GM12878 (cell line): ENCODE data around the gene FAAP100. TPM values are rescaled to one million over a fixed set of nuclear protein-coding genes. Genes with fewer than 3 reads are reported as not detected.

Experiments
- GABPA ChIP-seq: IDR thresholded peaks from 2 replicates; pipeline ENCODE4 v1.6.1; 2014; ENCODE audit warnings: antibody characterized with exemption, low read depth, mild to moderate bottlenecking, inconsistent platforms
- GATAD2B ChIP-seq: fragments of 450-650 bp; conservative IDR thresholded peaks from 2 replicates; pipeline ENCODE4 v1.6.1; 2017; ENCODE audit warnings: low read depth, mild to moderate bottlenecking, moderate library complexity
- JUND ChIP-seq: IDR thresholded peaks from 2 replicates; pipeline ENCODE4 v1.6.1; 2012; ENCODE audit warnings: low read depth, mild to moderate bottlenecking, low read length, improper control_type of control experiment, moderate library complexity
- LARP7 ChIP-seq: fragments of 450-650 bp; IDR thresholded peaks from 2 replicates; pipeline ENCODE4 v1.6.1; 2017; ENCODE audit warnings: mild to moderate bottlenecking
- MEF2A ChIP-seq: IDR thresholded peaks from 2 replicates; pipeline ENCODE4 v1.6.1; 2011; ENCODE audit warnings: low read depth, mild to moderate bottlenecking, low read length, moderate library complexity; ENCODE audit not compliant: insufficient read depth
- NFYA ChIP-seq: IDR thresholded peaks from 2 replicates; pipeline ENCODE4 v1.6.1; 2011; ENCODE audit warnings: low read depth, mild to moderate bottlenecking, low read length, improper control_type of control experiment, borderline replicate concordance
- SIX5 ChIP-seq: IDR thresholded peaks from 2 replicates; pipeline ENCODE4 v1.6.1; 2011; ENCODE audit warnings: mild to moderate bottlenecking, low read depth, low read length, moderate library complexity; ENCODE audit not compliant: severe bottlenecking
- STAT1 ChIP-seq: fragments of 450-650 bp; conservative IDR thresholded peaks from 2 replicates; pipeline ENCODE4 v1.6.1; 2014; ENCODE audit warnings: antibody characterized with exemption, mild to moderate bottlenecking
- polyA plus RNA-seq, 11 experiments: library from polyadenylated mRNA; depleted of rRNA in 4 of 11; unstranded in 6 of 11; stranded (reverse) in 5 of 11; fragments of >200 nt; fragmentation: Nextera tagmentation in 4 of 11; fragmentation: Illumina TruSeq in 1 of 11; extraction: Ambion mirVana in 4 of 11; extraction: Trizol in 1 of 11; gene quantifications; 1 replicate in 1 of 11; 2 replicates in 10 of 11; pipeline versions ENCODE4 v1.2.1 to v1.2.3, GENCODE V29; 2011 to 2016; ENCODE audit warnings: inconsistent platforms in 2 of 11, missing spikeins in 2 of 11, low read depth in 1 of 11
- total RNA-seq, 4 experiments: library from RNA; depleted of rRNA in 3 of 4; stranded (reverse); fragments of >200 nt in 3 of 4; fragmentation: Illumina TruSeq in 1 of 4; extraction: Trizol in 1 of 4; gene quantifications; 2 replicates each; pipeline versions ENCODE4 v1.2.1 to v1.2.3, GENCODE V29; 2013 to 2021
- TF ChIP-seq, protein P1 (sequence below): IDR thresholded peaks from 2 replicates; pipeline ENCODE4 v1.6.1; 2012; ENCODE audit warnings: low read depth, low read length, improper control_type of control experiment
- TF ChIP-seq, protein P2 (sequence below): fragments of 450-650 bp; IDR thresholded peaks from 2 replicates; pipeline ENCODE4 v1.6.1; 2014; ENCODE audit warnings: mild to moderate bottlenecking

Gene FAAP100
- total and polyA plus RNA-seq, 10 of the 15 experiments (the other 5 are each of a cell fraction or from before 2014, with no cell fraction given): 0.11 to 46.2 (median 17.1) TPM

DNA sequence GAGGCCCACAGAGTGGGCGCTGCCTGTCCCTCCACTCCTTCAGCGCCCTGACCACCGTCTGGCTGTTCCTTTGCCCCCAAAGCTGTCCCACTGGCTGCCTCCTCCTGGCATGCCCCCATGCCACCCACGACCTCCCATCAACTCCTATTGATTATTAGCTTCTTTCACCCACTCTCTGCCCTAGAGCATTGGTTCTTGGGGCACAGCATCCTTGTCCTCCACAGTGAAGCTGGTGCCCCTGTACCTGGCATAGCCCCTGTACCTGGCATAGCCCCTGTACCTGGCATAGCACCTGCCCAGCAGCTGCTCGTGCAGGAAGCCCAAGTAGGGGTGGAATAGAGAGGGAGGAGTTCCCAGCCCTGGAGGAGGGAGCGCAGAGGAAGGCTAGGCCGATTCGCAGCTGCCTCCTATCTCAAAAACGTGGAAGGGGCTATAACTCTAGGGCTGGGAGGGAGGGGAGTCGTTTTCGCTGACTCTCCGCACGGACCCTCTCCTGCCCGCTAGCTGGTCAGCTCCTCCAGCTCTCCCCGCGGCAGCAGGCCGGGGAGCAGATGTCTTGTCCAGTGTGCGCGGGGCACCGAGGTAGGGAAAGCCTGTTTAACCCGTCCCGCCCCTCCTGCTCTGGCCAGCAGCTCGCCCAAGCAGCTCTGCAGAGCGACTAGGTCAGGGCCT is 33.9 kb downstream of the FAAP100 start (continued):
- TF ChIP-seq JUND (no peak), LARP7 (0 out of 2 replicates have a peak, but pooled peaks have one; percentile 48), NFYA (no peak), STAT1 (no peak), SIX5 (no peak), MEF2A (no peak), GATAD2B (peak; percentile 5; the same call in 1 of the 2 replicates), GABPA (no peak)
- TF ChIP-seq, protein P1, sequence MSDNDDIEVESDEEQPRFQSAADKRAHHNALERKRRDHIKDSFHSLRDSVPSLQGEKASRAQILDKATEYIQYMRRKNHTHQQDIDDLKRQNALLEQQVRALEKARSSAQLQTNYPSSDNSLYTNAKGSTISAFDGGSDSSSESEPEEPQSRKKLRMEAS: no peak
- TF ChIP-seq, protein P2, sequence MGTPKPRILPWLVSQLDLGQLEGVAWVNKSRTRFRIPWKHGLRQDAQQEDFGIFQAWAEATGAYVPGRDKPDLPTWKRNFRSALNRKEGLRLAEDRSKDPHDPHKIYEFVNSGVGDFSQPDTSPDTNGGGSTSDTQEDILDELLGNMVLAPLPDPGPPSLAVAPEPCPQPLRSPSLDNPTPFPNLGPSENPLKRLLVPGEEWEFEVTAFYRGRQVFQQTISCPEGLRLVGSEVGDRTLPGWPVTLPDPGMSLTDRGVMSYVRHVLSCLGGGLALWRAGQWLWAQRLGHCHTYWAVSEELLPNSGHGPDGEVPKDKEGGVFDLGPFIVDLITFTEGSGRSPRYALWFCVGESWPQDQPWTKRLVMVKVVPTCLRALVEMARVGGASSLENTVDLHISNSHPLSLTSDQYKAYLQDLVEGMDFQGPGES: no peak
- TF ChIP-seq, all 136 proteins: peak for 7
